Activated effector memory CD4-positive, alpha-beta T cell treated with Interleukin-2 at 50 U/mL for 16 hours (primary cell): ENCODE results near the gene DDX27.

Experiments
- DNase-seq: peaks from one replicate; pipeline ENCODE4 v3.0.0-alpha.2; 2020

Gene DDX27

DNA sequence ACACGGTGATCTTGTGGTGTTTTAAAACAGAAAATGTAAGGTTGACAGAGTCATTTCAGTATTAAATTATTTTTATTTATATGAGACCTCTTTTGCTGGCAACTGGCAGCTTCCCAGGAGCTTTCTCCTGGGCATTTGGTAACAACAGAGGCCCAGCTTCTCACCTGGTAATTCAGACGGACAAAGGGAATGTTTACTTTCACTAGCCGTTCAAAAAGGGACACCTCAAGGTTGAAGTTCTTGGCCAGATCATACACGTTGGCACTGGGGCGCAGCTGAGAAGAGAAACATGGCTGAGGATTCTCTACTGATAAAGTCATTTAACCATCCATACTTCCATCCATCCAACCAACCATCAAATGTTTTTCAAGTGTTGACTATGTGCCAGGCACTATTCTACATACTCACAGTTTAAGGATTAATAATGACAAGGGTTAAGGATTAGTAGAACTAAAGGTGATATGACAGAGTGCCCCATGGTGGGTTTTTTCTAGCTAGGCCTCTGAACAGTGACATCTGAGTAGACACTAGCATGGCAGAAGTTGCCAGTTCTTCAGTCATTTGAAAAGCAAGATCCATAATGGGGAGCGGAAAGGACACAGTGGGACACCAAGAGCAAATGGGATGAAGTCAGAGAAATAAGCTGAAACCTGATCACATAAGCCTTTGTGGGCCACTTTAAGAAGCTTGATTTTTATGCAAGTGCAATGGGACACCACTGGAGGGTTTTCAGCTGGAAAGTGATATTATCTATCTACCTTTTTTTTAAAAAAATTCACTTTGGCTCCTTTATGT lies 33.5 kb downstream of the DDX27 start:
- no peak for DNase-seq

- DNase-seq = no peak
Measured at GRCh38 chr20:49256261-49256660, 37.0 kb downstream of the DDX27 start.

GRCh38 chr20:49259284-49259683 lies 40.1 kb downstream of the DDX27 start:
- no peak for DNase-seq

- no peak for DNase-seq
Measured at GRCh38 chr20:49259799-49260198, 40.6 kb downstream of the DDX27 start.

DNA sequence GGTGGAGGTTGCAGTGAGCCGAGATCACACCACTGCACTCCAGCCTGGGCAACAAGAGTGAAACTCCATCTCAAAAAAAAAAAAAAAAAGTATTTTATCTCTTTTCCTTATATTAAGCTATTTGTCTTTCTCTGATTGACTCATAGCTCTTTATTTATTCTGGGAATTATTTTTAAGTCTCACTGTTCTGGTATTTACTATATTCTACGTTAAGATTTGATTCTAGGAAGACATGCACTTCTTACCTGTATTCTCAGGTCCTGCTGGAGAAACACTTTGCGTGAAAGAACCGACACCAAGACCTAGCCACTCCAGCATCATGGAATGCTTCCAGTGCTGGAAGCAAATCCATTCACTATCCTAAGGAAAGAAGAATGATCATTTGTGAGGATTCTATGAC lies 41.0 kb downstream of the DDX27 start:
- no peak for DNase-seq

DNA sequence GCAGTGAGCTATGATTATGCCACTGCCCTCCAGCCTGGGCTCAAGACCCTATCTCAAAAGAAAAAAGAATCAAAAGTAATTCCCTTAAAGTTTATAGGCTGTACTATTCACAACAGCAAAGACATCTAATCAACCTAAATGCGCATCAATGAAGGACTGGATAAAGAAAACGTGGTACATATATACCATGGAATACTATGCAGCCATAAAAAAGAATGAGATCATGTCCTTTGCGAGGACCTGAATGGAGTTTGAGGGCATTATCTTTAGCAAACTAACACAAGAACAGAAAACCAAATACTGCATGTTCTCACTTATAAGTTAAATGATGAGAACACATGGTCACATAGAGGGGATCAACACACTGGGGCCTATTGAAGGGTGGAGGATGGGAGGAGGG lies 42.0 kb downstream of the DDX27 start:
- DNase-seq = no peak

- no peak for DNase-seq
Measured at GRCh38 chr20:49262444-49262843, 43.2 kb downstream of the DDX27 start.

DNA sequence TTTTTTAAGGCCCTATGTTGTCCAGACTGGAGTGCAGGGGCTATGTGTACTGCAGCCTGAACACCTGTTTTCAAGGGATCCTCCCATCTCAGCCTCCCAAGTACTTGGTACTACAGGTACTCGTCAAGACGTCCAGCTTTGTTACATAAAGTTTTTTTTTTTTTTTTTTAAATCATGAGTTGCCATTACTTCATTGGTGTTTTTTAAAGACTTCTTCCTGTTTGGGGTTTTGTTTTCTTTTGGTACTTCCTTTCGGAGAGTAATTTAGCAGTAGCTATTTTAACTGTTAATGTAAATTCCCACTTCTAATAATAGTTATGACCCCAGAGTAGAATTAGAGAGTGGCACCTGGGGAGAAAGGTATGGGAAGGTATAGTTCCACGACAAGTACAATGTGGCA lies 48.1 kb downstream of the DDX27 start:
- no peak for DNase-seq

DNA sequence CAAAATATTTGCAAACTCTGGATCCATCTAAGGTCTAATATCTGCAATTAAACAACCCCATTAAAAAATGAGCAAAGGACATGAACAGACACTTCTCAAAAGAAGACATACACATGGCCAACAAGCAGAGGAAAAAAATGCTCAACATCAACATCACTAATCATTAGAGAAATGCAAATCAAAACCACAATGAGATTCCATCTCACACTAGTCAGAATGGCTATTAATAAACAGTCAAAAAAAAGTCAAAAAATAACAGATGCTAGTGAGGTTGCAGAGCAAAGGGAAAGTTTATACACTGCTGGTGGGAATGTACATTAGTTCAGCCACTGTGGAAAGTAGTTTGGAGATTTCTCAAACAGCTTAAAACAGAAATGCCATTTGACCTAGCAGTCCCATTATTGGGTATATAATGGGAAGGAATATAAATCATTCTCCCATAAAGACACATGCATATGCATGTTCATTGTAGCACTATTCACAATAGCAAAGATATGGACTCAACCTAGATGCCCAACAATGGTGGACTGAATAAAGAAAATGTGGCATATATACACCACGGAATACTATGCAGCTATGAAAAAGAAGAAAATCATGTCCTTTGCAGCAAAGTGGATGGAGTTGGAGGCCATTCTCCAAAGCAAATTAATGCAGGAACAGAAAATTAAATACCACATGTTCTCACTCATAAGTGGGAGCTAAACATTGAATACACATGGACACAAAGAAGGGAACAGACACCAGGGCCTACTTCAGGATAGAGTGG lies 49.6 kb downstream of the DDX27 start:
- no peak for DNase-seq

DNA sequence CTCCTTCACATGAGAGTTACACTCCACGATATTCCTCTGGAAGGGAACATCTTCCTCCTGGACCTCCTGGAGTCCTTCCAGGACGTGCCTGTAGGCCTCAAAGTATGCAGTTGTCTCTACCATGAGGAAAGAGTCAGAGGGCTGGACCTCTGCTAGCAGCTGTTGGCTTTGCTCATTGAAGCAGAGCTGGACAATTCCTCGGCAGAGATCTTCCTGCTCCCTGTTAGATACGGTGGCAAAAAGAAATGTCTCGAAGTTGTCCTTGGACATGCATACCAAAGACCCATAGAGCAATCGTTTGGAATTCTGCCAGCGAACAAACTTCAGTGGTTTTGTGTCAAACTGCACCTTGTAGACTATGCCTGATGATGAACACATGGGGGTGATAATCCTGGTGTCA lies 51.0 kb downstream of the DDX27 start:
- no peak for DNase-seq

- DNase-seq = no peak
Measured at GRCh38 chr20:49270736-49271135, 51.5 kb downstream of the DDX27 start.

DNA sequence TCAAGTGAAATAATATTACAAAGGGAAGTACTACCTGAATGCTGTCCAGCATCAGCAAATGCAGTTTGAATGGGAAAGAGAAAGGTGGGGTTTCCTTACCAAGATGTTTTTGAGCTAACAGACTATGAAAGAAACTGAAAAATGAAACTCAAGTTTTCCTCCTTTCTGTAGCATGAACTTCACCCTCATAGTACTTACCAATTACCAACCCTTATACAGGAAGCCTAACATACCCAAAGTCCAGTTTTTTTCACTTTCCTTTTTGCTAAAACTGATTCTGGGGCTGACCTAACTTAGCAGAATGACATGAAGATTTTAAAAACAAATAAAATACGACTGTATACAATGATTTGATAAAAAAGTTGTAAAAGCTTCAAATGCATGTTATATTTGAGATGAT lies 53.4 kb downstream of the DDX27 start:
- no peak for DNase-seq

DNA sequence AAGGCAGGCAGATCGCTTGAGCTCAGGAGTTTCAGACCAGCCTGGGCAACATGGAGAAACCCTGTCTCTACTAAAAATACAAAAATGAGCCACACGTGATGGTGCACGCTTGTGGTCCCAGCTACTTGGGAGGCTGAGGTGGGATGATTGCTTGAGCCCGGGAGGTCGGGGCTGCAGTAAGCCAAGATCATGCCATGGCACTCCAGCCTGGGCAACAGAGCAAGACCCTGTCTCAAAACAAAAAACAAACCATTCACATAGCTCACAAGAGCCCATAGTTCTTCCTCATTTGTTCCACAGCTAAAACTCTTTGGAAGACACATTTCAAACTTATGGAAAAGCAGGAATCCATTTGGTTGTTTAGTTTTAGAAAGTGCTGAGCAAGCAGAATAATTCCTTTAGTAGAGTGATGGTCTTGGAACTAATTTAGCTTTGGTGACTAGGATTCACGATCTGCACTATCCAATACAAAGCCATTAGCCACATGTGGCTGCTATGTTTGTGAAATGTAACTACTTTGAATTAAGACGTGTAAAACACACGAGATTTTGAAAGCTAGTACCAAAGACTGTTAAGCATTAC lies 54.6 kb downstream of the DDX27 start:
- DNase-seq = no peak

- no peak for DNase-seq
Measured at GRCh38 chr20:49275216-49275615, 56.0 kb downstream of the DDX27 start.

DNA sequence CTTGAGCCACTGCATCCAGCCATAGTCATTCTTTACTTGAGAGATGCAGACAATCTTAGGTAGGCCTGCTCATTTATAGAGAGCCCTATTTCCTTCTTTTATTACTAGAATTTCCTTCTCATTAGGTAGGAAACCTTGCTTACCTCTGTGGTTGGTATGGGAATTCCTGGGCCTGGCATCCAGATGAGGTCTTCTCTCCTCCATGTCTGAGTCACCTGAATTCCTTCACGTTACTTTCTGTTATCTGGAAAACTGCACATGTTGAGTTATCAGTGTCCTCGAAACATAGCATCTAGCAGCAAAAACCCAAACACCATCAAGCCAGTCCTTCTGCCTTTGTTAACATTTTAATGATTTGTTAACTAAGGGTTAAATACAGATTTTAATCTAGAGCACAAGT lies 56.4 kb downstream of the DDX27 start:
- DNase-seq = no peak

- DNase-seq = no peak
Measured at GRCh38 chr20:49276161-49276960, 57.1 kb downstream of the DDX27 start.

DNA sequence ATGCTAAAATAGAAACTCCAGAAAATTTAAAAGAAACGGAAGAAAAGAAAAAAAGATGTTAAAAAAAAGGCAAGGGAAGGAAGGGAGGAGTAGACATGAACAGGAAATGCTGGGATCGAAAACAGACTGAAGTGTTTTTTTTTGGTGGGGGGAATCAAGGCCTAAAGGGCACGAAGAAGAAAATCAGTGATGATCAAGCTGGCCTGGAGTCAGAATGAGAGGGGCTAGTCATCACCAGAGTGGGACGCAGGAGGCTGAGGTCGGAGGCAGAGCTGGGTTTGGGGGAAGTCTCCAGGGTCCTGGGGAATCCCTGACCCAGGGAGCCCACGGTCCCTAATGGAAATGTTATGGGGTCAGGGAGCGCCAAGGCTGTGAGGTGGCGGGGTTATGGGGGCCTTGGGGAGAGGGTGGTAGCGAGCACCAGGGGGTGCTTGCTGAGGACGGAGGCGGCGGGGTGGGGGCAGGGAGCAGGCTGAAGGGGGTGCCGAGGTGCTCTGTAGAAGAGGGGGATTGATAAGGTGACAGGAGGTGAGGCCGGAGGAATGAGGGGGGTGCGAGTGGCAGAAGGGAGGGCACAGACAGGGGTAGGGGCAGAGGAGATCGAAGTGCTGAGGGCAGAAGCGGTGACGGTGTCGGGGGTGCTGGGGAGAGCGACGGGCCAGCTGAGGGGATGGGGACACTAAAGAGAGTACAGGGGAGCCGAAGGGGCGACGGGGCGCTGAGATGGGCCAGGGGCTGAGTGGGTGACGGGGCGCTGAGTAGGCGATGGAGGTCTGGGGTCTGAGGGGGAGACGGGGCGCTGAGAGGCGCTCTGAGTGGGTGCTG lies 58.0 kb downstream of the DDX27 start:
- no peak for DNase-seq

GRCh38 chr20:49277786-49278035 lies 58.5 kb downstream of the DDX27 start:
- DNase-seq = no peak

GRCh38 chr20:49278036-49278817 lies 59.0 kb downstream of the DDX27 start, which contains the start of gene ZNFX1:
Gene ZNFX1, minus strand, starts transcription at chr20:49278057. Its CDS starts 2,218 bp downstream, at chr20:49275839.
- peak; percentile 98 for DNase-seq

DNA sequence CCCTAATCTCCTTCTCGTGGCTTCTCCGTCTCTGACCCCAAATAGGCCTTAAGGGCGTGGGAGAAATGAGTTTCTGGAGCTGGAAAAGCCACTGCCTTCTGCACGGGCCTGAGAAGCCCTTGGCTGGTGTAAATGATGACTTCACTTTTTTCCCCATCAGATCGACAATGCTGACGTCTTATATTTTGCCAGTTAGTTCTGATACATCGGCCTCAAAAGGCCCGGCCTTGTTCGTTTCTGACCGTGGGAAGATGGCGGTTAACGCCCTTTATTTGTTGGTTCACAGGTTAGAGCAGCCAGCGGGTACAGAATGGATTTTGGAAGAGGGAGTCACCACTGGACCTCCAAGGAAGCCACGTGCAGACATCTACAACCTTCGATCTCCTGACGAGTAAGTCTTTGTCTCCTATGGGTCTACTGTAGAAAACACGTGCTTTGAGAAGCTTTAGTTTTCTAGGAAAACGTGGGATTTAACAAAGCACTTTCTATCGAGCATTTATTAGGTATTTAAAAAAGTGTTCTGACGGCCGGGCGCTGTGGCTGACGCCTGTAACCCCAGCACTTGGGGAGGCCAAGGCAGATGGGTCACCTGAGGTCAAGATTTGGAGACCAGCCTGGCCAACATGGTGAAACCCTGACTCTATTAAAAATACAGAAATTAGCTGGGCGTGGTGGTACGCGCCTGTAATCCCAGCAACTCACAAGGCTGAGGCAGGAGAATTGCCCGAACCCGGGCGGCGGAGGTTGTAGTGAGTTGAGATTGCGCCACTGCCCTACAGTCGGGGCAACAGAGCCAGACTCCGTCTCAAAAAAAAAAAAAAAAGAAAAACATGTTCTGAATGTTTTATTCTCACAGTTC lies 59.8 kb downstream of the DDX27 start:
- DNase-seq = peak; percentile 13
